ENCODE data around the gene REV1.
A peak's percentile ranks its signal among the peaks of the same experiment; 100 is the strongest.
"Not testable (repeated sequence)": the region's sequence is repeated elsewhere in the genome, so short reads cannot be mapped to it uniquely, and the experiment has no call there.

Gene REV1

DNA sequence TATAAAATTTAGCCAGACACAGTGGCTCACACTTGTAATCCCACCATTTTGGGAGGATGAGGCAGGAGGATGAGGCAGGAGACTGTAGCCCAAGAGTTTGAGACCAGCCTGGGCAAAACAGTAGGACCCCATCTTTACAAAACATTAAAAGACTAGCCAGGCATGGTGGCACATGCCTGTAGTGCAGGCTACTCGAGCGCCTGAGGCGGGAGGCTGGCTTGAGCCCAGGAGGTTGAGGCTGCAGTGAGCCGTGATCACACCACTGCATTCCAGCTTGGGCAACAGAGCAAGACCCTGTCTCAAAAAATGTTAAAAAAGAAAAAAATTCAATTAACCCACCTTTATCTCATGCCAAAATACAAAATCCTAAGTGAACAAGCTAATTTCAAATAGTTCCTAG is 4.0 kb downstream of the REV1 start:
- H3K4me3 ChIP-seq (ENCODE audit: low read length in 2 of 2) = no peak overlapping the region
- H3K36me3 ChIP-seq (ENCODE audit: control insufficient read depth in 2 of 2, insufficient read depth in 2 of 2, low read length in 2 of 2) = no peaks in the 10 kb centered on the region
- H3K9ac ChIP-seq (ENCODE audit: low read depth in 1 of 2, low read length in 2 of 2) = no peak overlapping the region
- H3K4me1 ChIP-seq (ENCODE audit: control insufficient read depth in 2 of 2, insufficient read depth in 2 of 2, low read length in 2 of 2) = peaks cover 3 to 20% of the 10 kb centered on the region in 2 donors
- no peaks in the 10 kb centered on the region for H3K27me3 ChIP-seq (ENCODE audit: control insufficient read depth in 2 of 2, insufficient read depth in 2 of 2, low read length in 2 of 2)
- no peak overlapping the region for H3K27ac ChIP-seq (ENCODE audit: low read depth in 2 of 2, low read length in 2 of 2)
- no peaks in the 10 kb centered on the region for H3K9me3 ChIP-seq (ENCODE audit: control insufficient read depth in 2 of 2, low read length in 2 of 2)

DNA sequence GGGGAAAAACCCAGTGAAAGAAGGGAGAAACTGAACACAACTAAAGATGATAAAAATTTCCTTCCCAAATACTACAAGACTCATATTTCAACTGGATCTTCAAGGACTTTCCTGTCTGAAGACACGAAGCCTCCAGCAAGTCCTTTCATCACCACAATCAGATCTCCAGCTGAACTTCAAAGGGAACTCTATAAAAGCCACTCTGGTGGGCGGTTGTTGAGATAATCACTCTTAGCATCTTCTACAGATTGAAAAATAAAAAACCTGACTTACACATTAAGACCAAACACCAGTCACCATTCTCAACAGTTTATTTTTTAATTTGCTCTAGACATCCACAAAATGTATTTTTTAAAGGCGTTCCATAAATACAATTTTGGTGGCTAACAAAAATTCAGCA is 4.4 kb downstream of the REV1 start:
- H3K36me3 ChIP-seq (ENCODE audit: control insufficient read depth in 2 of 2, insufficient read depth in 2 of 2, low read length in 2 of 2) = no peaks in the 10 kb centered on the region
- H3K4me3 ChIP-seq (ENCODE audit: low read length in 2 of 2) = no peak overlapping the region
- H3K4me1 ChIP-seq (ENCODE audit: control insufficient read depth in 2 of 2, insufficient read depth in 2 of 2, low read length in 2 of 2) = peaks cover 3 to 20% of the 10 kb centered on the region in 2 donors
- no peak overlapping the region for H3K27ac ChIP-seq (ENCODE audit: low read depth in 2 of 2, low read length in 2 of 2)
- no peak overlapping the region for H3K9ac ChIP-seq (ENCODE audit: low read depth in 1 of 2, low read length in 2 of 2)
- no peaks in the 10 kb centered on the region for H3K27me3 ChIP-seq (ENCODE audit: control insufficient read depth in 2 of 2, insufficient read depth in 2 of 2, low read length in 2 of 2)
- no peaks in the 10 kb centered on the region for H3K9me3 ChIP-seq (ENCODE audit: control insufficient read depth in 2 of 2, low read length in 2 of 2)

DNA sequence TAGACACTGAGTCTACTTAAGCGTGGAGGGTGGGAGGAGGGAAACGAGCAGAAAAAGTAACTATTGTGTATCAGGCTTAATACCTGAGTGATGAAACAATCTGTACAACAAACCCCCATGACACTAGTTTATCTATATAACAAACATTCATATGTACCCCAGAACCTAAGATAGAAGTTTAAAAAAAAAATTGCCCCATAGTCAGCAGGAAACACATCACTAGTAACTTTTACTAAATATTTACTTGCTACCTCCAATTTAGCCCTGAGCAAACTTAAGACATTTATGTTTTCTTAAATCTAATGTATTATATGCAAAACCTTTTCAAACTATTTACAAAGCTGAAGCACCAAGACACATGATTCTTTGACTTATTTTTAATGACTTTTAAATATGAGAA is 5.6 kb downstream of the REV1 start:
- Histone ChIP-seq H3K9ac (ENCODE audit: low read depth in 1 of 2, low read length in 2 of 2) (no peak overlapping the region), H3K27me3 (ENCODE audit: control insufficient read depth in 2 of 2, insufficient read depth in 2 of 2, low read length in 2 of 2) (no peaks in the 10 kb centered on the region), H3K4me1 (ENCODE audit: control insufficient read depth in 2 of 2, insufficient read depth in 2 of 2, low read length in 2 of 2) (peaks cover 3 to 20% of the 10 kb centered on the region in 2 donors), H3K9me3 (ENCODE audit: control insufficient read depth in 2 of 2, low read length in 2 of 2) (no peaks in the 10 kb centered on the region), H3K27ac (ENCODE audit: low read depth in 2 of 2, low read length in 2 of 2) (no peak overlapping the region), H3K4me3 (ENCODE audit: low read length in 2 of 2) (no peak overlapping the region), H3K36me3 (ENCODE audit: control insufficient read depth in 2 of 2, insufficient read depth in 2 of 2, low read length in 2 of 2) (no peaks in the 10 kb centered on the region)

DNA sequence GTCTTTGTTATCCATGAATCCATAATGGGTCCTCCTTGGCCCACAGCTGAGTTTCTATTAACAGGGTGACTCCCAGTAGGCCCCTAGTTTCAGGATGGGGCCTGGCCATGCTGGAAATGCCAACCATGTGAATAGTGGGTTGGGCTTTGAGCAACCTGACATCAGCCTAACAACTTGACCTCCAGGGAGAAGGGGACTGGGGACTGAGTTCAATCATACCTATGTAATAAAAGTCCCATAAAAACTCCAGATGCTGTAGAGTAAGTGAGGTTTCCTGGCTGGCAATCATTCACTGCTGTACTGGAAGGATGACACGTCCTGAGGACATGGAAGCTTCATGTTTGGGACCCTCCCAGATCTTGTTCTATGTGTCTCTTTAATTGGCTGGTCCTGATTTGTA is 7.9 kb downstream of the REV1 start:
- Histone ChIP-seq H3K9ac (ENCODE audit: low read depth in 1 of 2, low read length in 2 of 2) (no peak overlapping the region), H3K27ac (ENCODE audit: low read depth in 2 of 2, low read length in 2 of 2) (peak overlapping the region in 1 of 2 donors; percentile 14), H3K4me1 (ENCODE audit: control insufficient read depth in 2 of 2, insufficient read depth in 2 of 2, low read length in 2 of 2) (peaks cover 9 to 22% of the 10 kb centered on the region in 2 donors)

DNA sequence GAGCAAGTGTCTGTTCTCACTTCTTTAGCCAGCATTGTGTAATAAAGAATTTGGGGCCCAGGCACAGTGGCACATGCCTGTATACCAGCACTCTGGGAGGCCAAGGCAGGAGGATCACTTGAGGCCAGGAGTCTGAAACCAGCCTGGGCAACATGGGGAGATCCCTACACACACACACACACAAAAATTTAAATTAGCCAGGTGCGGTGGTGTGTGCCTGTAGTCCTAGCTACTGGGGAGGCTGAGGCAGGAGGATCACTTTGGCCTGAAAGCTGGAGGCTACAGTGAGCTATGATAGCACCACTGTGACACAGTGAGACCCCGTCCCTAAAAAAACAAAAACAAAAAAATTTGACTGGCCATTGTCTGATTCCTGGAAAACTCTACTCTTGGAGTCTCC is 8.3 kb downstream of the REV1 start:
- no peaks in the 10 kb centered on the region for H3K36me3 ChIP-seq (ENCODE audit: control insufficient read depth in 2 of 2, insufficient read depth in 2 of 2, low read length in 2 of 2)
- H3K4me1 ChIP-seq (ENCODE audit: control insufficient read depth in 2 of 2, insufficient read depth in 2 of 2, low read length in 2 of 2) = peaks cover 7 to 18% of the 10 kb centered on the region in 2 donors
- no peak overlapping the region for H3K9ac ChIP-seq (ENCODE audit: low read depth in 1 of 2, low read length in 2 of 2)
- no peaks in the 10 kb centered on the region for H3K9me3 ChIP-seq (ENCODE audit: control insufficient read depth in 2 of 2, low read length in 2 of 2)
- H3K27me3 ChIP-seq (ENCODE audit: control insufficient read depth in 2 of 2, insufficient read depth in 2 of 2, low read length in 2 of 2) = no peaks in the 10 kb centered on the region
- no peak overlapping the region for H3K27ac ChIP-seq (ENCODE audit: low read depth in 2 of 2, low read length in 2 of 2)
- no peak overlapping the region for H3K4me3 ChIP-seq (ENCODE audit: low read length in 2 of 2)

More for the DNA sequence above, 7.9 kb downstream of the REV1 start:
- H3K36me3 ChIP-seq (ENCODE audit: control insufficient read depth in 2 of 2, insufficient read depth in 2 of 2, low read length in 2 of 2) = no peaks in the 10 kb centered on the region
- no peaks in the 10 kb centered on the region for H3K9me3 ChIP-seq (ENCODE audit: control insufficient read depth in 2 of 2, low read length in 2 of 2)
- no peaks in the 10 kb centered on the region for H3K27me3 ChIP-seq (ENCODE audit: control insufficient read depth in 2 of 2, insufficient read depth in 2 of 2, low read length in 2 of 2)
- no peak overlapping the region for H3K4me3 ChIP-seq (ENCODE audit: low read length in 2 of 2)

DNA sequence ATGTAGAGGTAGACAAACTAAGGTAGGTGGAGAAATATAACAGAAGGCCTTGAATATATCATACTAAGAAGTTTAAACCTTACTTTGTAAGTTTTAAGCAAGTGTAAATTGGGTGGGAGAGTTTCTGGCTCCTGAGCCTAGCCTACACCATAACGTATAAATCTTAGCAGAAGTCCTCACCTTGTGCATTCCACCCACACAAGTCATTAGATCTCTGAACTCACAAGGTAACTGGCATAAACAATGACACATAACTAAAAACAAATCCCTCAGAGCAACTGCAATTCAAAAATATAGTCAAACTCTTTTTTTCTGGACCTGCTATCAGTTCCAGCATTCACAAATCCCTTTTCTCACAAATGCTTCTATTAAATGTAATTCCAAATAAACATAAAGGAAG is 9.4 kb downstream of the REV1 start:
- Histone ChIP-seq H3K27ac (ENCODE audit: low read depth in 2 of 2, low read length in 2 of 2) (no peak overlapping the region), H3K36me3 (ENCODE audit: control insufficient read depth in 2 of 2, insufficient read depth in 2 of 2, low read length in 2 of 2) (no peaks in the 10 kb centered on the region), H3K4me3 (ENCODE audit: low read length in 2 of 2) (no peak overlapping the region), H3K9me3 (ENCODE audit: control insufficient read depth in 2 of 2, low read length in 2 of 2) (no peaks in the 10 kb centered on the region), H3K9ac (ENCODE audit: low read depth in 1 of 2, low read length in 2 of 2) (no peak overlapping the region), H3K27me3 (ENCODE audit: control insufficient read depth in 2 of 2, insufficient read depth in 2 of 2, low read length in 2 of 2) (no peaks in the 10 kb centered on the region), H3K4me1 (ENCODE audit: control insufficient read depth in 2 of 2, insufficient read depth in 2 of 2, low read length in 2 of 2) (peaks cover 5 to 17% of the 10 kb centered on the region in 2 donors)

DNA sequence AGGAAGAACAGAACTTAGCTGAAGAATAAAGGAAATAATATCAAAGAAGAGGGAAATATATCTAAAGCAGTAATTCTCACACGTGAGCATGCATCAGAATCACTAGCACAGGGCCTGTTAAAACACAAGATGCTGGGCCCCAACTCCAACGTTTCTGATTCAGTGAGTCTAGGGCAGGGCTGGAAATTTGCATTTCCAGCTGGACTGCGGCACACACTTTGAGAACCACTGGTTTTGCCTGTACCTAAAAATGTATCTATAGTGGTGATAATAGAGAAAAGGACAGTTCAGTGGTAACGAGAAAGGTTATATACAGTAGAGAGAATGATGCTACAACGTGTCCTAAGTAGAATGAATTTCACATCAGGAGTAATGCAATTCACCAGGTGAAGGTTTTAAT is 11.2 kb downstream of the REV1 start:
- Histone ChIP-seq H3K36me3 (ENCODE audit: control insufficient read depth in 2 of 2, insufficient read depth in 2 of 2, low read length in 2 of 2) (no peaks in the 10 kb centered on the region), H3K4me1 (ENCODE audit: control insufficient read depth in 2 of 2, insufficient read depth in 2 of 2, low read length in 2 of 2) (peaks cover 5 to 17% of the 10 kb centered on the region in 2 donors), H3K27ac (ENCODE audit: low read depth in 2 of 2, low read length in 2 of 2) (no peak overlapping the region), H3K9ac (ENCODE audit: low read depth in 1 of 2, low read length in 2 of 2) (no peak overlapping the region), H3K4me3 (ENCODE audit: low read length in 2 of 2) (no peak overlapping the region), H3K27me3 (ENCODE audit: control insufficient read depth in 2 of 2, insufficient read depth in 2 of 2, low read length in 2 of 2) (no peaks in the 10 kb centered on the region), H3K9me3 (ENCODE audit: control insufficient read depth in 2 of 2, low read length in 2 of 2) (no peaks in the 10 kb centered on the region)

DNA sequence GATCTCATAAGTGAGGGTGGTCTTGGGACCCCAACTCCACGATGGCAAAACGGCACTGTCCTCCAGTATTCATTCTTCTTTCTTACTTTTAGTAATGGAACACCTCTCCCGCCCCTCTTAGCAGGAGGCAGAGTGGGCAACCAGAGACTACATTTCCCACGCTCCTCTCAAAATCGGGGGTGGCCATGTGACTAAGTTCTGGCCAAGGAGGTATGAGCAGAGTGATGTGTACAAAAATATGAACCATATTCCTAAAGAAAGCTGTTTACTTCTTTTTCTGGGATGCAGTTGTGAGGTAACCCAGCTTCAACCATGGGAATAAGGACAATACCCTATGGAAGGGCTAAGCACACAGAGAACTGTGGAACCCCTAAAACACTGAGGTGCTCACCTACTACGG is 12.8 kb downstream of the REV1 start:
- no peaks in the 10 kb centered on the region for H3K36me3 ChIP-seq (ENCODE audit: control insufficient read depth in 2 of 2, insufficient read depth in 2 of 2, low read length in 2 of 2)
- no peak overlapping the region for H3K9ac ChIP-seq (ENCODE audit: low read depth in 1 of 2, low read length in 2 of 2)
- no peaks in the 10 kb centered on the region for H3K27me3 ChIP-seq (ENCODE audit: control insufficient read depth in 2 of 2, insufficient read depth in 2 of 2, low read length in 2 of 2)
- H3K27ac ChIP-seq (ENCODE audit: low read depth in 2 of 2, low read length in 2 of 2) = no peak overlapping the region
- no peak overlapping the region for H3K4me3 ChIP-seq (ENCODE audit: low read length in 2 of 2)
- H3K9me3 ChIP-seq (ENCODE audit: control insufficient read depth in 2 of 2, low read length in 2 of 2) = no peaks in the 10 kb centered on the region
- peaks cover 10 to 18% of the 10 kb centered on the region in 2 donors for H3K4me1 ChIP-seq (ENCODE audit: control insufficient read depth in 2 of 2, insufficient read depth in 2 of 2, low read length in 2 of 2)

DNA sequence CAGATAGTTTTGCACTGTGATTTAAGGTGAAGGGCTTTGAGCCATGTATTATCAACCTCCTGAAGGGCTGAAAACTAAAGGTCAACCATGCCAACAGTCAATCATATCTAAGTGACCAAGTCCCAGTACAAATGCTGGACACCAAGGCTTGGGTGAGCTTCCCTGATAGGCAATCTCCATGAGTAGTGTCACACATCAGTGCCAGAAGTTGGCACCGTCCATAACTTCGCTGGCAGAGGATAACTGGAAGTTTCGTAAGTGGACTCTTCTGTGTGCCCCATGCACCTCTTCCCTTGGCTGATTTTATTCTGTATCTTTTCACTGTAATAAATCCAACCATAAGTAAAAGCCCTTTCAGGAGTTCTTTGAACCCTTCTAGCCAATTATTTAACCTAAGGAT is 13.2 kb downstream of the REV1 start:
- no peaks in the 10 kb centered on the region for H3K9me3 ChIP-seq (ENCODE audit: control insufficient read depth in 2 of 2, low read length in 2 of 2)
- H3K4me3 ChIP-seq (ENCODE audit: low read length in 2 of 2) = no peak overlapping the region
- no peaks in the 10 kb centered on the region for H3K27me3 ChIP-seq (ENCODE audit: control insufficient read depth in 2 of 2, insufficient read depth in 2 of 2, low read length in 2 of 2)
- H3K4me1 ChIP-seq (ENCODE audit: control insufficient read depth in 2 of 2, insufficient read depth in 2 of 2, low read length in 2 of 2) = peaks cover 10 to 16% of the 10 kb centered on the region in 2 donors
- H3K27ac ChIP-seq (ENCODE audit: low read depth in 2 of 2, low read length in 2 of 2) = no peak overlapping the region
- H3K36me3 ChIP-seq (ENCODE audit: control insufficient read depth in 2 of 2, insufficient read depth in 2 of 2, low read length in 2 of 2) = no peaks in the 10 kb centered on the region
- no peak overlapping the region for H3K9ac ChIP-seq (ENCODE audit: low read depth in 1 of 2, low read length in 2 of 2)

DNA sequence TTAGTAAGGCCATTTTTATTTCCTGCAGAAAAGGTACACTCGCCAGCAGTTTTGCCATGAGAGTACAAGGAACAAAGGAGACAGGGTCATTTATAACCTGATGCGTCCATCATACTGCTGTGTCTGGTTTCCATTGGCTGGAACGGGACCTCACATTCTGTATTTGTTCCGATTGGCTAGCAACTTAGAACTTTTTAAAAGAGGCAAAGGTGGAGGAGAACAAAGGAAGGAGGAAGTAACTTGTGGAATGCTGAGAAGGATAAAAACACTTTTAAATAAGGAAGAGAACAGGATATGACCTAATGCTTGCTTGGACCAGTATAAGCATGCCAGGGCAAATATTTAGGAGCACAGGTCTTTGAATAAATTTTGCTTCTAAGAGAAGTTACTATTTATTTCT is 14.7 kb downstream of the REV1 start:
- H3K4me3 ChIP-seq (ENCODE audit: low read length in 2 of 2) = not testable (repeated sequence)

DNA sequence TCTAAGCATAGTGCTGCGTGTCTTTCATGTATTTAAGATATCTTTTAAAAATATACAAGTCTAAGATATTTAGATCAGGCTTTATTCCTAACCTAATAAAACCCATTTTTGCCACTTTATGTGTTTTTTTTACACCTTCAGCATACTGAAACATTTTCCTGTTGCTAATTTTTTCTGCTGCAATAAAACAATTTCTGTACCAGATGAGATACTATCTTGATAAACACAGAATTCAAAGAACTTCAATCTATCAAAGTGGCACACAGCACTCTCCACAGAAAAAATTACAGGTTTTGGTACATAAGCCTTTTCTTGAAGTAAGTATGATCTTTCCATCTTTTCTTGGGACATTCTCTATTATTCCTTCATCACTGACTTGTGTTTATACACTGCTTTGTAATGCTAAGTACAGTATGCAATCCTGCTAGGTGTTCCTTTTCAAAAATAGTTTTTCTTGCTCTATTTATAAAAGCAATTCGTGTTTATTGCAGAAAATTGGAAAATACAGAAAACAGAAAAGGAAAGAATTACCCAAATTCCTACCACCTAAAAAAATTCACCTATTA is 16.2 kb downstream of the REV1 start:
- H3K9me3 ChIP-seq (ENCODE audit: control insufficient read depth in 2 of 2, low read length in 2 of 2) = no peaks in the 10 kb centered on the region
- no peaks in the 10 kb centered on the region for H3K36me3 ChIP-seq (ENCODE audit: control insufficient read depth in 2 of 2, insufficient read depth in 2 of 2, low read length in 2 of 2)
- H3K27me3 ChIP-seq (ENCODE audit: control insufficient read depth in 2 of 2, insufficient read depth in 2 of 2, low read length in 2 of 2) = no peaks in the 10 kb centered on the region
- no peak overlapping the region for H3K27ac ChIP-seq (ENCODE audit: low read depth in 2 of 2, low read length in 2 of 2)
- peaks cover 7 to 9% of the 10 kb centered on the region in 2 donors for H3K4me1 ChIP-seq (ENCODE audit: control insufficient read depth in 2 of 2, insufficient read depth in 2 of 2, low read length in 2 of 2)
- H3K9ac ChIP-seq (ENCODE audit: low read depth in 1 of 2, low read length in 2 of 2) = no peak overlapping the region
- no peak overlapping the region for H3K4me3 ChIP-seq (ENCODE audit: low read length in 2 of 2)

More for the DNA sequence above, 14.7 kb downstream of the REV1 start:
- peaks cover 10 to 13% of the 10 kb centered on the region in 2 donors for H3K4me1 ChIP-seq (ENCODE audit: control insufficient read depth in 2 of 2, insufficient read depth in 2 of 2, low read length in 2 of 2)
- not testable (repeated sequence) for H3K27ac ChIP-seq (ENCODE audit: low read depth in 2 of 2, low read length in 2 of 2); H3K36me3 ChIP-seq (ENCODE audit: control insufficient read depth in 2 of 2, insufficient read depth in 2 of 2, low read length in 2 of 2); H3K9ac ChIP-seq (ENCODE audit: low read depth in 1 of 2, low read length in 2 of 2); H3K27me3 ChIP-seq (ENCODE audit: control insufficient read depth in 2 of 2, insufficient read depth in 2 of 2, low read length in 2 of 2); H3K9me3 ChIP-seq (ENCODE audit: control insufficient read depth in 2 of 2, low read length in 2 of 2)
